ENCODE data around the gene POU2F1.

POU2F1 gene

GRCh38 chr1:167229719-167230385, 9.2 kb downstream of the POU2F1 start:
- Histone ChIP-seq H3K4me3 (ENCODE audit: low read depth, low read length) (no peak overlapping the region), H3K36me3 (no peaks in the 10 kb centered on the region), H3K27me3 (ENCODE audit: insufficient read depth, low read depth, severe bottlenecking) (no peaks in the 10 kb centered on the region), H3K27ac (no peak overlapping the region), H3K9me3 (ENCODE audit: severe bottlenecking) (no peaks in the 10 kb centered on the region)
- TF ChIP-seq, protein P1, sequence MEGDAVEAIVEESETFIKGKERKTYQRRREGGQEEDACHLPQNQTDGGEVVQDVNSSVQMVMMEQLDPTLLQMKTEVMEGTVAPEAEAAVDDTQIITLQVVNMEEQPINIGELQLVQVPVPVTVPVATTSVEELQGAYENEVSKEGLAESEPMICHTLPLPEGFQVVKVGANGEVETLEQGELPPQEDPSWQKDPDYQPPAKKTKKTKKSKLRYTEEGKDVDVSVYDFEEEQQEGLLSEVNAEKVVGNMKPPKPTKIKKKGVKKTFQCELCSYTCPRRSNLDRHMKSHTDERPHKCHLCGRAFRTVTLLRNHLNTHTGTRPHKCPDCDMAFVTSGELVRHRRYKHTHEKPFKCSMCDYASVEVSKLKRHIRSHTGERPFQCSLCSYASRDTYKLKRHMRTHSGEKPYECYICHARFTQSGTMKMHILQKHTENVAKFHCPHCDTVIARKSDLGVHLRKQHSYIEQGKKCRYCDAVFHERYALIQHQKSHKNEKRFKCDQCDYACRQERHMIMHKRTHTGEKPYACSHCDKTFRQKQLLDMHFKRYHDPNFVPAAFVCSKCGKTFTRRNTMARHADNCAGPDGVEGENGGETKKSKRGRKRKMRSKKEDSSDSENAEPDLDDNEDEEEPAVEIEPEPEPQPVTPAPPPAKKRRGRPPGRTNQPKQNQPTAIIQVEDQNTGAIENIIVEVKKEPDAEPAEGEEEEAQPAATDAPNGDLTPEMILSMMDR (IDR thresholded peaks at IDR 0.05; ENCODE audit: low read depth, low read length): no peak
- DNase-seq: no peak

- Histone ChIP-seq H3K36me3 (no peaks in the 10 kb centered on the region), H3K27ac (no peak overlapping the region), H3K9me3 (ENCODE audit: severe bottlenecking) (no peaks in the 10 kb centered on the region), H3K4me3 (ENCODE audit: low read depth, low read length) (no peak overlapping the region), H3K27me3 (ENCODE audit: insufficient read depth, low read depth, severe bottlenecking) (no peaks in the 10 kb centered on the region)
- TF ChIP-seq, protein P1 (IDR thresholded peaks at IDR 0.05; ENCODE audit: low read depth, low read length): no peak
- no peak for DNase-seq
Observed at GRCh38 chr1:167230437-167230836, 9.8 kb downstream of the POU2F1 start.

DNA sequence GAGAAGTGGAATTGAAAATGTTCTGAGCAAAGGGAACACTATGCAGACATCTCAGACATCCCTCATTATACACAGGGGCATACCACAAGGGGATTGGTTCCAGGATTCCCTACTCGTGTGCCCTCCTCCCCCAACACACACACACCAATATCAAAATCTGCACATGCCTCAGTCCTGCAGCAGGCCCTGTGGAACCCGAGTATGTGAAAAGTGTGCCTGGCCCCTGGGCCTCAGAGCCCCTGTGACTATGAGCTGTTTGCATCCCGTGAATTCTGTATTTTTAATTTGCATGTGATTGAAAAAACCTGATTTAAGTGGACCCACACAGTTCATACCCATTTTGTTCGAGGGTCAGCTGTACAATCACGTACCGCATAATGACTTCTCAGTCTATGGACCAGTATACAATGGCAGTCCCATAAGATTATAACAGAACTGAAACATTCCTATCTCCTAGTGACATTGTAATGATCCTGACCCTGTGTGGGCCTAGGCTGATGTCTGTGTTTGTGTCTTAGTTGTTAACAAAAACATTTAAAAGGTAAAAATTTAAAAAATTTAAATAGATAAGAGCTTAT, 11.3 kb downstream of the POU2F1 start:
- Histone ChIP-seq H3K36me3 (no peaks in the 10 kb centered on the region), H3K9me3 (ENCODE audit: severe bottlenecking) (no peaks in the 10 kb centered on the region), H3K27me3 (ENCODE audit: insufficient read depth, low read depth, severe bottlenecking) (no peaks in the 10 kb centered on the region), H3K4me3 (ENCODE audit: low read depth, low read length) (no peak overlapping the region), H3K27ac (0 out of 2 replicates have a peak overlapping the region, but pooled peaks have one; percentile 22)
- TF ChIP-seq, protein P1 (IDR thresholded peaks at IDR 0.05; ENCODE audit: low read depth, low read length): no peak
- no peak for DNase-seq

- H3K4me3 ChIP-seq (ENCODE audit: low read depth, low read length): no peak overlapping the region
- no peak overlapping the region for H3K27ac ChIP-seq
- H3K36me3 ChIP-seq: no peaks in the 10 kb centered on the region
- no peaks in the 10 kb centered on the region for H3K9me3 ChIP-seq (ENCODE audit: severe bottlenecking)
- TF ChIP-seq, protein P1 (IDR thresholded peaks at IDR 0.05; ENCODE audit: low read depth, low read length): no peak
- DNase-seq: no peak
- H3K27me3 ChIP-seq (ENCODE audit: insufficient read depth, low read depth, severe bottlenecking): no peaks in the 10 kb centered on the region
Observed at GRCh38 chr1:167232801-167233200, 12.1 kb downstream of the POU2F1 start.

DNA sequence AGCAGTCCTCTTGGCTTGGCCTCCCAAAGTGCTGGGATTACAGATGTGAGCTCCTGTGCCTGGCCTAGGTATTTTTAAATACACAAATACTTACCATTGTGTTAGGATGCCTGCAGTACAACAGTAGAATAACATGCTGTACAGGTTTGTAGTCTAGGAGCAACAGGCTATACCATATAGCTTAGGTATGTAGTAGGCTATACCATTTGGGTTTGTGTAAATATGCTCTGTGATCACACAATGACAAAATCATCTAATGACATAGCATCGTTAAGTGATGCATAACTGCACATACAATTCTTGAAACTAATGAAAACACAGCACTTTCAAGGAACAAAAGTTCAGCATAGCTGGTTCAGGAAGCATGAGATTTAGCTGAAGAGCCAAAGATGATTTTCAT, 12.7 kb downstream of the POU2F1 start:
- H3K27ac ChIP-seq: no peak overlapping the region
- no peak overlapping the region for H3K4me3 ChIP-seq (ENCODE audit: low read depth, low read length)
- no peak for DNase-seq
- H3K36me3 ChIP-seq: no peaks in the 10 kb centered on the region
- no peaks in the 10 kb centered on the region for H3K27me3 ChIP-seq (ENCODE audit: insufficient read depth, low read depth, severe bottlenecking)
- no peaks in the 10 kb centered on the region for H3K9me3 ChIP-seq (ENCODE audit: severe bottlenecking)
- TF ChIP-seq, protein P1 (IDR thresholded peaks at IDR 0.05; ENCODE audit: low read depth, low read length): no peak

Measured in WERI-Rb-1 (cell line).